ENCODE results near the gene PTH2. TPM values are rescaled to one million over a fixed set of nuclear protein-coding genes. Genes with fewer than 3 reads are reported as not detected.

The PTH2 gene
- total and polyA plus RNA-seq, 10 of the 15 experiments (the other 5 are each of a cell fraction or from before 2014, with no cell fraction given): not detected

DNA sequence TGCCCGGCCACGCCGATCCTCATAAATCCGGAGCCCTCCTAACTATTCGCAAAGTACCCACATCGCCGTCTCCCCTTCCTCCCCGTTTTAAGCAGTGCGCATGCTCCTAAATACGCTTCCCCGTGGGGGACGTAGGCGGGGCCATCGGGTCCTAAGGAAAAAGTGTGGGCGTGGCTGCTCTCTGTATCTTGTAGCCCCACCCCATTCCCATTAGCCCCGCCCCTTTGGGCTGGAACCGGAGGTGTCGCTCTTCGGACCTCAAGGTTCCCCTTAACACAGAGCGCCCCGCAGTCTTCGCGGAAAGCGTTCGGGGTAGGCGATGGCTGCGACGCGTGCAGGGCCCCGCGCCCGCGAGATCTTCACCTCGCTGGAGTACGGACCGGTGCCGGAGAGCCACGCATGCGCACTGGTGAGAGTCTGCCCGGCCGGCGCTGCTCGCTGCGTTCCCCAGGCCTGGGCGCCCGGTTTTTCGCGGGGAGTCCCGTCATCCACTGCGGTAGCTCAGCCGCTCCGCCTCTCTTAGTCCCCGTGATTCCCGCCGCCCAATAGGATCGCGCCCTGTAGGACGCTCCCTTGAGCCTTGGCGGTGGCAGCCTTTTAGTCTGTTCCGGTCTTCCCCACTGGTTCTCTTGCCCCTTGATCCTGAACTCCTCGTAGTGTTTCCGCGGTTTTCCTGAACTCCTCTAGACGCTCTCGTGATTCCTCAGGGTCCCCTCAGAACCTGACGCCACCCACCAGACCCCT lies 29.9 kb upstream of the PTH2 start, which contains the start of gene ALDH16A1 (continued):
- TF ChIP-seq, protein P1, sequence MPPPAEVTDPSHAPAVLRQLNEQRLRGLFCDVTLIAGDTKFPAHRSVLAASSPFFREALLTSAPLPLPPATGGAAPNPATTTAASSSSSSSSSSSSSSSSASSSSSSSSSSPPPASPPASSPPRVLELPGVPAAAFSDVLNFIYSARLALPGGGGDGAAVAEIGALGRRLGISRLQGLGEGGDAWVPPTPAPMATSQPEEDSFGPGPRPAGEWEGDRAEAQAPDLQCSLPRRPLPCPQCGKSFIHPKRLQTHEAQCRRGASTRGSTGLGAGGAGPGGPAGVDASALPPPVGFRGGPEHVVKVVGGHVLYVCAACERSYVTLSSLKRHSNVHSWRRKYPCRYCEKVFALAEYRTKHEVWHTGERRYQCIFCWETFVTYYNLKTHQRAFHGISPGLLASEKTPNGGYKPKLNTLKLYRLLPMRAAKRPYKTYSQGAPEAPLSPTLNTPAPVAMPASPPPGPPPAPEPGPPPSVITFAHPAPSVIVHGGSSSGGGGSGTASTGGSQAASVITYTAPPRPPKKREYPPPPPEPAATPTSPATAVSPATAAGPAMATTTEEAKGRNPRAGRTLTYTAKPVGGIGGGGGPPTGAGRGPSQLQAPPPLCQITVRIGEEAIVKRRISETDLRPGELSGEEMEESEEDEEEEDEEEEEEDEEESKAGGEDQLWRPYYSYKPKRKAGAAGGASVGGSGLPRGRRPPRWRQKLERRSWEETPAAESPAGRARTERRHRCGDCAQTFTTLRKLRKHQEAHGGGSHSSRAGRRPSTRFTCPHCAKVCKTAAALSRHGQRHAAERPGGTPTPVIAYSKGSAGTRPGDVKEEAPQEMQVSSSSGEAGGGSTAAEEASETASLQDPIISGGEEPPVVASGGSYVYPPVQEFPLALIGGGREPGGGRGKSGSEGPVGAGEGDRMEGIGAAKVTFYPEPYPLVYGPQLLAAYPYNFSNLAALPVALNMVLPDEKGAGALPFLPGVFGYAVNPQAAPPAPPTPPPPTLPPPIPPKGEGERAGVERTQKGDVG (CRISPR knock-in tag; IDR thresholded peaks at IDR 0.05): no peak
- TF ChIP-seq SMARCA5 (IDR thresholded peaks at IDR 0.05): 0 out of 2 replicates have a peak, but pooled peaks have one; percentile 6
- TF ChIP-seq, protein P2, sequence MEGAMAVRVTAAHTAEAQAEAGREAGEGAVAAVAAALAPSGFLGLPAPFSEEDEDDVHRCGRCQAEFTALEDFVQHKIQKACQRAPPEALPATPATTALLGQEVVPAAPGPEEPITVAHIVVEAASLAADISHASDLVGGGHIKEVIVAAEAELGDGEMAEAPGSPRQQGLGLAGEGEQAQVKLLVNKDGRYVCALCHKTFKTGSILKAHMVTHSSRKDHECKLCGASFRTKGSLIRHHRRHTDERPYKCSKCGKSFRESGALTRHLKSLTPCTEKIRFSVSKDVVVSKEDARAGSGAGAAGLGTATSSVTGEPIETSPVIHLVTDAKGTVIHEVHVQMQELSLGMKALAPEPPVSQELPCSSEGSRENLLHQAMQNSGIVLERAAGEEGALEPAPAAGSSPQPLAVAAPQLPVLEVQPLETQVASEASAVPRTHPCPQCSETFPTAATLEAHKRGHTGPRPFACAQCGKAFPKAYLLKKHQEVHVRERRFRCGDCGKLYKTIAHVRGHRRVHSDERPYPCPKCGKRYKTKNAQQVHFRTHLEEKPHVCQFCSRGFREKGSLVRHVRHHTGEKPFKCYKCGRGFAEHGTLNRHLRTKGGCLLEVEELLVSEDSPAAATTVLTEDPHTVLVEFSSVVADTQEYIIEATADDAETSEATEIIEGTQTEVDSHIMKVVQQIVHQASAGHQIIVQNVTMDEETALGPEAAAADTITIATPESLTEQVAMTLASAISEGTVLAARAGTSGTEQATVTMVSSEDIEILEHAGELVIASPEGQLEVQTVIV (IDR thresholded peaks at IDR 0.05; ENCODE audit: borderline replicate concordance, partially characterized antibody): peak; percentile 6
- no peak for TF ChIP-seq STAT3 (IDR thresholded peaks at IDR 0.05; ENCODE audit: low read depth, low read length)
- TF ChIP-seq ZZZ3 (IDR thresholded peaks at IDR 0.05; ENCODE audit: control insufficient read depth, insufficient read length, low read depth): no peak
- no peak for TF ChIP-seq IRF4 (IDR thresholded peaks at IDR 0.05; ENCODE audit: low read depth, low read length)
- no peak for TF ChIP-seq HDAC2 (IDR thresholded peaks at IDR 0.05)
- TF ChIP-seq, protein P3, sequence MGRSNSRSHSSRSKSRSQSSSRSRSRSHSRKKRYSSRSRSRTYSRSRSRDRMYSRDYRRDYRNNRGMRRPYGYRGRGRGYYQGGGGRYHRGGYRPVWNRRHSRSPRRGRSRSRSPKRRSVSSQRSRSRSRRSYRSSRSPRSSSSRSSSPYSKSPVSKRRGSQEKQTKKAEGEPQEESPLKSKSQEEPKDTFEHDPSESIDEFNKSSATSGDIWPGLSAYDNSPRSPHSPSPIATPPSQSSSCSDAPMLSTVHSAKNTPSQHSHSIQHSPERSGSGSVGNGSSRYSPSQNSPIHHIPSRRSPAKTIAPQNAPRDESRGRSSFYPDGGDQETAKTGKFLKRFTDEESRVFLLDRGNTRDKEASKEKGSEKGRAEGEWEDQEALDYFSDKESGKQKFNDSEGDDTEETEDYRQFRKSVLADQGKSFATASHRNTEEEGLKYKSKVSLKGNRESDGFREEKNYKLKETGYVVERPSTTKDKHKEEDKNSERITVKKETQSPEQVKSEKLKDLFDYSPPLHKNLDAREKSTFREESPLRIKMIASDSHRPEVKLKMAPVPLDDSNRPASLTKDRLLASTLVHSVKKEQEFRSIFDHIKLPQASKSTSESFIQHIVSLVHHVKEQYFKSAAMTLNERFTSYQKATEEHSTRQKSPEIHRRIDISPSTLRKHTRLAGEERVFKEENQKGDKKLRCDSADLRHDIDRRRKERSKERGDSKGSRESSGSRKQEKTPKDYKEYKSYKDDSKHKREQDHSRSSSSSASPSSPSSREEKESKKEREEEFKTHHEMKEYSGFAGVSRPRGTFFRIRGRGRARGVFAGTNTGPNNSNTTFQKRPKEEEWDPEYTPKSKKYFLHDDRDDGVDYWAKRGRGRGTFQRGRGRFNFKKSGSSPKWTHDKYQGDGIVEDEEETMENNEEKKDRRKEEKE (IDR thresholded peaks at IDR 0.05): no peak
- peak; percentile 21 to 73; a peak in 3 of 4 replicates for TF ChIP-seq SRF (IDR thresholded peaks at IDR 0.05; ENCODE audit: low read depth in 2 of 2, low read length in 2 of 2)
- TF ChIP-seq, protein P4, sequence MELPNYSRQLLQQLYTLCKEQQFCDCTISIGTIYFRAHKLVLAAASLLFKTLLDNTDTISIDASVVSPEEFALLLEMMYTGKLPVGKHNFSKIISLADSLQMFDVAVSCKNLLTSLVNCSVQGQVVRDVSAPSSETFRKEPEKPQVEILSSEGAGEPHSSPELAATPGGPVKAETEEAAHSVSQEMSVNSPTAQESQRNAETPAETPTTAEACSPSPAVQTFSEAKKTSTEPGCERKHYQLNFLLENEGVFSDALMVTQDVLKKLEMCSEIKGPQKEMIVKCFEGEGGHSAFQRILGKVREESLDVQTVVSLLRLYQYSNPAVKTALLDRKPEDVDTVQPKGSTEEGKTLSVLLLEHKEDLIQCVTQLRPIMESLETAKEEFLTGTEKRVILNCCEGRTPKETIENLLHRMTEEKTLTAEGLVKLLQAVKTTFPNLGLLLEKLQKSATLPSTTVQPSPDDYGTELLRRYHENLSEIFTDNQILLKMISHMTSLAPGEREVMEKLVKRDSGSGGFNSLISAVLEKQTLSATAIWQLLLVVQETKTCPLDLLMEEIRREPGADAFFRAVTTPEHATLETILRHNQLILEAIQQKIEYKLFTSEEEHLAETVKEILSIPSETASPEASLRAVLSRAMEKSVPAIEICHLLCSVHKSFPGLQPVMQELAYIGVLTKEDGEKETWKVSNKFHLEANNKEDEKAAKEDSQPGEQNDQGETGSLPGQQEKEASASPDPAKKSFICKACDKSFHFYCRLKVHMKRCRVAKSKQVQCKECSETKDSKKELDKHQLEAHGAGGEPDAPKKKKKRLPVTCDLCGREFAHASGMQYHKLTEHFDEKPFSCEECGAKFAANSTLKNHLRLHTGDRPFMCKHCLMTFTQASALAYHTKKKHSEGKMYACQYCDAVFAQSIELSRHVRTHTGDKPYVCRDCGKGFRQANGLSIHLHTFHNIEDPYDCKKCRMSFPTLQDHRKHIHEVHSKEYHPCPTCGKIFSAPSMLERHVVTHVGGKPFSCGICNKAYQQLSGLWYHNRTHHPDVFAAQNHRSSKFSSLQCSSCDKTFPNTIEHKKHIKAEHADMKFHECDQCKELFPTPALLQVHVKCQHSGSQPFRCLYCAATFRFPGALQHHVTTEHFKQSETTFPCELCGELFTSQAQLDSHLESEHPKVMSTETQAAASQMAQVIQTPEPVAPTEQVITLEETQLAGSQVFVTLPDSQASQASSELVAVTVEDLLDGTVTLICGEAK (IDR thresholded peaks at IDR 0.05; ENCODE audit: borderline replicate concordance): no peak
- TF ChIP-seq NFYA (IDR thresholded peaks at IDR 0.05; ENCODE audit: borderline replicate concordance, low read depth, low read length): no peak
- peak; percentile 49; the same call in 1 of the 2 replicates for TF ChIP-seq TCF3 (IDR thresholded peaks at IDR 0.05; ENCODE audit: borderline replicate concordance, insufficient read depth, low read depth, low read length)
- TF ChIP-seq ZNF384 (IDR thresholded peaks at IDR 0.05; ENCODE audit: borderline replicate concordance, low read depth, low read length): peak; percentile 13; the same call in 1 of the 2 replicates
- TF ChIP-seq ZNF622 (IDR thresholded peaks at IDR 0.05): no peak
- no peak for TF ChIP-seq STAT1 (conservative IDR thresholded peaks at IDR 0.05)
- TF ChIP-seq CREM (IDR thresholded peaks at IDR 0.05; ENCODE audit: low read depth): no peak; the same call in 1 of the 2 replicates
- no peak for TF ChIP-seq NFXL1 (IDR thresholded peaks at IDR 0.05; ENCODE audit: borderline replicate concordance)

All from GM12878 (cell line).